Mononuclear cell (primary cell): Measurements from ENCODE around the gene CD83. TPM values are rescaled to one million over a fixed set of nuclear protein-coding genes. Genes with fewer than 3 reads are reported as not detected.

Source experiments
- H3K27me3 ChIP-seq: 2 replicates; pipeline ENCODE4 v1.6.0; 2011; ENCODE audit warnings: low read length, control low read depth; ENCODE audit not compliant: insufficient read depth
- H3K4me1 ChIP-seq: 2 replicates; pipeline ENCODE4 v1.5.1; 2011; ENCODE audit warnings: mild to moderate bottlenecking, low read length, control low read depth; ENCODE audit not compliant: insufficient read depth
- H3K4me3 ChIP-seq: 2 replicates; pipeline ENCODE4 v1.5.1; 2011; ENCODE audit warnings: mild to moderate bottlenecking, low read length, moderate library complexity
- H3K9me3 ChIP-seq: 2 replicates; pipeline ENCODE4 v1.5.1; 2011; ENCODE audit warnings: low read depth, mild to moderate bottlenecking, control low read depth, low read length
- total RNA-seq: library from RNA; depleted of rRNA; stranded (reverse); fragments of >200 nt; gene quantifications from one replicate; pipeline ENCODE4 v1.2.3, GENCODE V29; 2012

Gene CD83
- total RNA-seq, 1 donor, result 366 TPM

DNA sequence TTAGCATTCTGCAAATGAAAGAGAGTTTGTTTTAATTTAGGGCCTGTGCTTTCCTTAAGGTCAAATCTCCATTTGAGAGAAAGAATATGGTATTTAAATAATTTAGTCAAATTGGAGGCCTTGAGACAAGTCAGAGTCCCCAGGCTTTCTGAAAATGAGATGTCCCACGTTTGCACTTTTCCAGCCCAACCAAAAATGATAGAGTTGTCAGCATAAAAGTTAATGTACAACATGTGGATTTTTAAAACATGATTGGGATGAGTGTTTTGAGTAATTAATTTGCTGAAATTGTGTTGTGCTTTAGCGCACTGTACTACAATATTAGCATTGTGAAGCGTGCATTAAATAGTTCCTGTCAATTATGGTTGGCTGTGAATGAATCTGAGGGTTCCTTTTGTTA, 10.0 kb downstream of the CD83 start:
- Histone ChIP-seq H3K27me3 (no peaks in the 10 kb centered on the region), H3K9me3 (no peaks in the 10 kb centered on the region), H3K4me1 (peaks cover 54% of the 10 kb centered on the region), H3K4me3 (no peak overlapping the region)

DNA sequence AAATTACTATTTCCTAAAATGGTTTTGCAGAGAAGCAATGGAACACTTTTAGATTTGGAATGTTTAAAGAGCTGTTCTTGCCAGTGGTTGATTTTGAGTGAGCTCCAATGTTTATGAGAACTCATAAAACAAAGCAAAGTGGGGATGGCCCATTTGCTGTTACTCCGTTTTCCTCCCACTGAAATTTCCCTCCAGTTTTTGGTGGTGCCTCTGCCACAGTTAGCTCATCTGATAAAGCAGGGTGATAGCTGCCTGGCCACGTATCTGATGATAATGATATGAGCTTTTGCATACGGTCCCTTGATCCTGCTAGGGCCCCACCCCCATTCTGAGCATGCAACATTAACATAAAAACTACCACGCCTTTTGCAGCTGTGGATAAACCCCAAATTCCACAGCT, 10.4 kb downstream of the CD83 start:
- Histone ChIP-seq H3K9me3 (no peaks in the 10 kb centered on the region), H3K27me3 (no peaks in the 10 kb centered on the region), H3K4me3 (no peak overlapping the region), H3K4me1 (peaks cover 50% of the 10 kb centered on the region)

DNA sequence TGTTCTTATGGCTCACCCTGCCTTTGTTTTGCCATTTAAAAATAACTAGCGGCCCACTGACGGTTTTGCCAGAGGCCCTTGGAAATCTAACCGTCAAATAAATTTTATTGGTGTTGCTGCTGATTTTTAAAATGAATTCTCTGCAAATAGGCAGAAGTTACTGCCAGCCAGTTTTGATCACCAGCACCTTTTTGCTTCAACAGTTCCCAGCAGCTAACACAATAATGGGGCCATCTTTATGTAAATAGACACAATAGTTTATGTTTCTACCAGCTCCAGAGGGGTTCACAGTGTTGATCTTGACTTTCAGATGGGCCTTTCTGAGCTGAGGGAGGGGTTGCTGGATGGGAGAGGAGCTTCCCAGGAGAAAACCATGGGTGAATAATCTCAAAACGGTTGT, 11.2 kb downstream of the CD83 start:
- Histone ChIP-seq H3K4me1 (peaks cover 44% of the 10 kb centered on the region), H3K27me3 (no peaks in the 10 kb centered on the region), H3K4me3 (no peak overlapping the region), H3K9me3 (no peaks in the 10 kb centered on the region)

DNA sequence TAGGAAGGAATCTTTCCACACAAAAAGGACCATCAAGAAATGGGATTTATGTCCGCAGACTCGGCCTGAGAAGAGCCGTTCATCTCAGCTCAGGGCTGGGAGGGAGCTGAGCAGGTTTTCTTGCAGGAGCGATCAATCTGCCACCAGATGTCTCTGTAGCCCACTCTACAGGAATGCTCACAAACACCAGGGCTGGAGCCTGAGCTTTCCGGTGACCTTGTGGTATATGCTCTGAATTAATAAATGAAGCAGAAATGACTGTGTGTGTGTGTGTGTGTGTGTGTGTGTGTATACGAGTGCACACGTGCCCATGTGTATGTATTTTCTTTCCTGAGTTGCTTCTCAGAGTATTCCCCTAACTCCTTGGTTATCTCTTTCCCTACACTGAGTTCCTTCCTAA, 12.0 kb downstream of the CD83 start:
- Histone ChIP-seq H3K9me3 (no peaks in the 10 kb centered on the region), H3K27me3 (no peaks in the 10 kb centered on the region), H3K4me1 (peaks cover 37% of the 10 kb centered on the region), H3K4me3 (no peak overlapping the region)

DNA sequence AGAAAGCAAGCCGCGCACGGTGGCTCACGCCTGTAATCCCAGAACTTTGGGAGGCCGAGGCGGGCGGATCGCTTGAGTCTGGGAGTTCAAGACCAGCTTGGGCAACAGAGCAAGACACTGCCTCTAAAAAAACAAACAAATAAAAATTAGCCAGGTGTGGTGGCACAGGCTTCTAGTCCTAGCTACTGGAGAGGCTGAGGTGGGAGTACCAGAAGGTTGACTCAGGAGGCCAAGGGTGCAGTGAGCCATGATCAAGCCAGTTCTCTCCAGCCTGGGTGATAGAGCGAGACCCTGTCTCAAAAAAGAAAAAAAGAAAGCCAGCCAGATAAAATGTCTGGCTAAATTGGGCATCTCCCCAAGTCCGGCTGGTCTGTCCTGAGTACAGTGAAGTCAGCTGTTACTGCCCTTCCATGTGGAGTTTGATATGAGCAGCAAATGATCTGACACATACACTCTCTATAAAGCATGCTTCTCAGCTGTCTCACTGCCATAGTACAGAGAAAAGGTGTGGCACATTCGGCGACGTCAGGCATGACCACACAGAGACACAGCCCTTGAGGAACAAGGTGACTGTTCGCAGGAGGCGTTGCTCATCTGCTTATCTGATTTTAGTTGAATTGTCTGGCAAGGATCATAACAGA, 13.0 kb downstream of the CD83 start:
- H3K27me3 ChIP-seq, result no peaks in the 10 kb centered on the region
- peaks cover 29% of the 10 kb centered on the region for H3K4me1 ChIP-seq
- H3K9me3 ChIP-seq, result no peaks in the 10 kb centered on the region
- no peak overlapping the region for H3K4me3 ChIP-seq

DNA sequence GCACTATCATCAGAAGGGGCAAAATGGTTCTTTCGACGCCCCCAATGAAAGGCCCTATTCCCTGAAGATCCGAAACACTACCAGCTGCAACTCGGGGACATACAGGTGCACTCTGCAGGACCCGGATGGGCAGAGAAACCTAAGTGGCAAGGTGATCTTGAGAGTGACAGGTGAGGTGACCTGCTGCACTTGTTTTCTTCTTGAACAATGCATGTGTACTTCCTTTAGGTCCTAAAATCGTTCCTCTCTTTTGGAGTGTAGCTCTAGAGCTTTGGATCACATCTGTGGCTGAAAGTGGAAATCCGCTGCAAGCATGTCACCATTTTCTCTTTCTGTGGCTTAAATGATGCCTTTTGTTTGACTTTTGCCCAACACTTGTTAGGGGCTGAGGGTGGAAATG, 14.0 kb downstream of the CD83 start:
- no peaks in the 10 kb centered on the region for H3K9me3 ChIP-seq
- H3K27me3 ChIP-seq, result no peaks in the 10 kb centered on the region
- H3K4me1 ChIP-seq, result peaks cover 27% of the 10 kb centered on the region
- no peak overlapping the region for H3K4me3 ChIP-seq

DNA sequence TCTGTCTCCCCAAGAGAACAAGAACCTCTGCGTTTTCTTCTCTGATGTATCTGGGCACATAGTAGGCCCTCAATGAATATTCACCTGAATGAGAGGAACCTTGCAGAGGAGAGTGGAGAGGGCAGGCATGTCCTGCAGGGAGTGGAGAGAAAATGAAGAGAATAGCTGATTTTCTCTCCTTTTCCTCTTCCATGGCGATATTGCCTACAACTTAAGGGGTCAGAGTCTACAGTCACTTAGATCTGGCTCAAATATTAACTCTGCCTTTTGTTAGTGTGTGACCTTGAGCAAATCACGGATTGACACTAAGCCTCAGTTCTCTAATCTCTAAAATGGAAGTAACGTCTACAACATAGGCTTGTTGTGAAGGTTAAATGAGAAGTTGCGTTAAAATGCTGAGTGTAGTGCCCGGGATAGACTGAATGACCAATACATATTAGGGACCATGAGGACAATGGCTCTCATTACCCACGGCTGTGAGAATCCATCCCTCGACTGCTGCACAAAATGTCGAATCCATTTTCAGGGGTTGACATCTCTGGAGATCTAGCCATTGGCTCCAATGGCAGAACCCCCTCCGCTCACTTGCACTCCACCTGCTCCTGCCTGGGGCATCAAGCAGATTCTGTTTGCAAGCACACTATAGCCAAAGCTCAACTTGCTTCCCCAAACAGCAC, 14.8 kb downstream of the CD83 start:
- Histone ChIP-seq H3K9me3 (no peaks in the 10 kb centered on the region), H3K4me3 (no peak overlapping the region), H3K4me1 (peaks cover 23% of the 10 kb centered on the region), H3K27me3 (no peaks in the 10 kb centered on the region)

DNA sequence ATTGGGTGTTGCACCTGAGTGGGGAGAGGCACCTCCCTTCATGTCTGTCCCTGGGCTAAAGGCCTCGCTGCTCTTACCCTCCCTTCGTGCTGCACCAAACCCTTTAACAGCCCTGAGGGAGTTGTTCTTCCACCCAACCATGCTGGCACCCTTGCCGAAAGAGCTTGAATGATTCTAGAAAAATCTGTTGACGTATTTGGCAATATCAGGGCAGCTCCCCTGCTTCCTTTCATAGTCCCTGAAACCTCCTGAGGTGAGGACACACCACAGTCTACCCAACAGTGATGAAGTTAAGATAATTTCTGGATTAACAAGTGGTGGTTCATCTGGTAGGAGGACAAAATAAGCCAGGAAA, 15.3 kb downstream of the CD83 start:
- Histone ChIP-seq H3K9me3 (no peaks in the 10 kb centered on the region), H3K27me3 (no peaks in the 10 kb centered on the region), H3K4me3 (no peak overlapping the region), H3K4me1 (peaks cover 23% of the 10 kb centered on the region)

DNA sequence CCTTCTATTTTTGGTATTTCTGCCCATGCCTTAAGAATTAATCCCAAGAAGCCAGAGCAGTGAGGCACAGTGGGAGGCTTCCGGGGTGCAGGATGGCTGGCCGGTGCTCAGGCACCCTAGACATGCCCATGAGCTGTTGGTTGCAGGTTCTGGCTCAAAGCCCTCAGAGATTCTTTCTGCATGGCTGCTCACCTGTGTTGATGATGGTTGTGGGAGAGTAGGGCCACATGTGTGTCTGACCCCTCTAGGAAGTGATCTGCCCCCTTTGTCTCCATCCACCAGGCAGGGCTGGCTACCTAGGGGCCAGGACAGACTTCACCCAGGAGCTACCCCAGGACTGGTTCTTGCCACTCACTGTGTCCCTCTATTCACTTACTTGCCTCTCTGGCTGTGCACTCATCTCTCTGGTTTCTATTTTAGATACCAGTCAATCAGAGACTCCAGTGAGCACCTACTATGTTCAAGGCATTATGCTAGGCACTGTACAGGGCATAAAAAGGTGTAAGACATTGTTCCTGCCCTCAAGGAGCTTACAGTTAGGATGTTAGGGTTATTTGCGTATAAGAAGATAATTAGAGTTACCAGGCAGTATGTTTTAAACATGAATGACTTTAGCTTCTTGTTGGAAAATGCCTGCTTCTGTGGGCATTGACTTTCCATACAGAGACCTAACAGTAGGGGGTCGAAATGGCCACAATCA, 16.8 kb downstream of the CD83 start:
- H3K4me3 ChIP-seq, result no peak overlapping the region
- H3K4me1 ChIP-seq, result peaks cover 8% of the 10 kb centered on the region
- H3K27me3 ChIP-seq, result no peaks in the 10 kb centered on the region
- no peaks in the 10 kb centered on the region for H3K9me3 ChIP-seq

DNA sequence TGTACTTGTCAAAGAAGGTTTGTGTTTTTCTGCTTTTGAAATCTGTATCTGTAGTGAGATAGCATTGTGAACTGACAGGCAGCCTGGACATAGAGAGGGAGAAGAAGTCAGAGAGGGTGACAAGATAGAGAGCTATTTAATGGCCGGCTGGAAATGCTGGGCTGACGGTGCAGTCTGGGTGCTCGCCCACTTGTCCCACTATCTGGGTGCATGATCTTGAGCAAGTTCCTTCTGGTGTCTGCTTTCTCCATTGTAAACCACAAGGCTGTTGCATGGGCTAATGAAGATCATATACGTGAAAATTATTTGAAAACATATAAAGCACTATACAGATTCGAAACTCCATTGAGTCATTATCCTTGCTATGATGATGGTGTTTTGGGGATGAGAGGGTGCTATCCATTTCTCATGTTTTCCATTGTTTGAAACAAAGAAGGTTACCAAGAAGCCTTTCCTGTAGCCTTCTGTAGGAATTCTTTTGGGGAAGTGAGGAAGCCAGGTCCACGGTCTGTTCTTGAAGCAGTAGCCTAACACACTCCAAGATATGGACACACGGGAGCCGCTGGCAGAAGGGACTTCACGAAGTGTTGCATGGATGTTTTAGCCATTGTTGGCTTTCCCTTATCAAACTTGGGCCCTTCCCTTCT, 18.4 kb downstream of the CD83 start:
- H3K9me3 ChIP-seq, result no peaks in the 10 kb centered on the region
- no peaks in the 10 kb centered on the region for H3K27me3 ChIP-seq
- H3K4me3 ChIP-seq, result no peak overlapping the region
- H3K4me1 ChIP-seq, result peaks cover 6% of the 10 kb centered on the region

DNA sequence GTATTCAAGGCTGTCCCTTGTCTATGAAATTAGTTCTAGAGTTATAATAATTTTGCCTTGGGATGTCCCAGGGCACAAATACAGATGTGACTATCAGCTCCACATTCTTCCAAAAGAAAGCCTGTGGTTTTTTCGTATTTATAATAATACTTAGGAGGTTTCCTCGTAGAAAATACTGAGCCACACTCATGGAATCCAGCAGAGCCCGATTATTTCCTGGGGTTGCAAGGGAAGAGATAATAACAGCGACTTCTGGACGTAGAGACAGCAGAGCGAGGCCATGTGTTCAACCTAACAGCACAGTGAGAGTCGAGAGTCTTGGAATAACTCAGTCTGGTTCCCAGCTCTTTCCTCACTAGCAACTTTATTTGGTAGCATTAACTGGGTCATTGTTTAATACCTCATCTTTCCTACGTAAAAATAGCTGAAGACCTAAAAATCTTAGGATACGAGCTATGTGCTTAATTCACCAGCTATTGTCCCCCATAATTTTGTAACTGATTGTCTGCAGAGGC, 21.2 kb downstream of the CD83 start:
- Histone ChIP-seq H3K9me3 (no peaks in the 10 kb centered on the region), H3K27me3 (no peaks in the 10 kb centered on the region), H3K4me1 (peaks cover 6% of the 10 kb centered on the region), H3K4me3 (no peak overlapping the region)

DNA sequence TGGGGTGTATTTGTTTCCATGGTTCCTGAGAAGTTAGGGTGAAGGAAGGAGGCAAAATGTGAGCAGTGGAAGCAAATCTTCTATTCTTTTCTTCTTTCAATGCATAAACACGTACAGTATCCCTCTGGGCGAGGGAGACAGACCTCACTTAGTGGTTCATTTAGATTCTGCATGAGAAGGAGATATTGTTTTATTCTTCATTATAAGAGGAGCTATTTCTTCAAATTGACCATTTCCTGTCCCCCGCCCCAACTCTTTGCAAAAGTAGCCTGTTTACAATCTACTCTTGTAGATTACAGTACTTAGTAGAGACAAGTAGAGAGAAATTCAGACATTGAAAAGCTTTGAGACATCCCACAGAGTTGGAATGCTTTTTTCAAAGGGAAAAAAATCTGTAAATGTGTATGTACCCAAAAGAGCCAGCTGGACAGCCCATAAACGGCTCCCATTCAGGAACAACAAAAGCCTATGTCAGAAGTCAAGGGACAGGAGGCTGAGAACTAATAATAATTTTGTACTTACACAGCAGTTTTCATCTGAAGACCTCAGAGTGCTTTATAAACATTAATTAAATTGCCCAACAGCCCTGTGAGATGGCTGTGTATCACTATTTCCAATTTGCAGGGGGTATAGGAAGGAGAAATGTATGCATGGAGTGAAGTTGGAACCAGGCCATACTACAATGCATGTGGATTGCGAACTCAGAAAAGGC, 23.9 kb downstream of the CD83 start:
- Histone ChIP-seq H3K27me3 (no peaks in the 10 kb centered on the region), H3K4me3 (no peak overlapping the region), H3K9me3 (no peaks in the 10 kb centered on the region), H3K4me1 (no peaks in the 10 kb centered on the region)

DNA sequence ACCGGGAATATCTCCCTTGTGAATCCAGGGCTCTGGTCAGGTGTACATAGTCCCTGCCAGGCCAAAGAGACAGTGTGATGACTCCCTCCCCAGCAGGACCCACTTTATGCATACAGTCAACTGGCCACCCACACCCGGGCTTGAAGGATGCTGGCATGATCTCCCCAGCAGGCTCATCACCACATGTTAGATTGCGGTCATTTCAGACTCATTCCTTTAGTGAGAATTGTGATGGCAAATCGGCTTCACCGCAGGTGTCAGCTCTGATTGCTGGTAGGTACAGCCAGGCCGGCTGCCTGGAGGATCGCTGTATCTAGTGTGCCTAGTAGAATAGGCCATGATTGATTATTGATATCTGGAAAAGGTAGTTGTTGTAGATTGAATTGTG, 24.5 kb downstream of the CD83 start:
- H3K4me3 ChIP-seq, result no peak overlapping the region
- H3K9me3 ChIP-seq, result no peaks in the 10 kb centered on the region
- H3K4me1 ChIP-seq, result no peaks in the 10 kb centered on the region
- no peaks in the 10 kb centered on the region for H3K27me3 ChIP-seq

DNA sequence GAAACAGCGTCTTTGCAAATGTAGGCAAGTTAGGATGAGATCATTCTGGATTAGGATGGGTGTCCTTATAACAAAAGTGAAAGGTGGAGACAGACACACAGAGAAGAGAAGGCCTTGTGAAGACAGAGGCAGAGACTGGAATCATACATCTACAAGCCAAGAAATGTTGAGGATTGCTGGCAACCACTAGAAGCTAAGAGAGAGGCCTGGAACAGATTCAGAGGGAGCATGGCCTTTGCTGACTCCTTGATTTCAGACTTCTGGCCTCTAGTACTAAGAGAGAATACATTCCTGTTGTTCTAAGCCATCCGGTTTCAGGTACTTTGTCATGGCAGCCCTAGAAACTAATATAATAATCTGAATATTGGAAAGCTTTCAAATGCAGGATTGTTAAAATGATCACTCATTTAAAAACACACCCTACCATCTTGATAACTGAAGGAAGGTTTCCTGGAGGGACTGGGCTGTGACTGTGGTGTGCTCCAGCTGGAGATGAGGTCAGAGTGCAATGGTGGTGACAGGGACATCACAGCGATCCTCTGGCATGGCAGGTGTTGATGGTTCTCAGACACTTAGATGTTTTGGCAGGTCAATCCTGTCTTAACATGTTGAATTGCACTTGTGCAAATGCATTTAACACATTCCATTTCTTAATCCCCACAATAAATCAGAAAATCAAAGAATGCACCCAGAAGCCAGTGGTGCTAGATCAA, 25.1 kb downstream of the CD83 start:
- H3K27me3 ChIP-seq, result no peaks in the 10 kb centered on the region
- H3K9me3 ChIP-seq, result no peaks in the 10 kb centered on the region
- no peak overlapping the region for H3K4me3 ChIP-seq
- H3K4me1 ChIP-seq, result no peaks in the 10 kb centered on the region
